GM19452 (cell line): ENCODE data around the gene GPD2.

ENCODE experiments used
- ATAC-seq: cut with Tn5 transposase; IDR thresholded peaks from one replicate; pipeline ENCODE4 v1.9.1; 2021; ENCODE audit not compliant: unreplicated experiment

The GPD2 gene

GRCh38 chr2:156435718-156436496, at the start of gene GPD2:
Gene GPD2 (plus strand): TSS chr2:156436379. CDS start chr2:156476106, 39,727 bp downstream.
- ATAC-seq, result peak; percentile 52

DNA sequence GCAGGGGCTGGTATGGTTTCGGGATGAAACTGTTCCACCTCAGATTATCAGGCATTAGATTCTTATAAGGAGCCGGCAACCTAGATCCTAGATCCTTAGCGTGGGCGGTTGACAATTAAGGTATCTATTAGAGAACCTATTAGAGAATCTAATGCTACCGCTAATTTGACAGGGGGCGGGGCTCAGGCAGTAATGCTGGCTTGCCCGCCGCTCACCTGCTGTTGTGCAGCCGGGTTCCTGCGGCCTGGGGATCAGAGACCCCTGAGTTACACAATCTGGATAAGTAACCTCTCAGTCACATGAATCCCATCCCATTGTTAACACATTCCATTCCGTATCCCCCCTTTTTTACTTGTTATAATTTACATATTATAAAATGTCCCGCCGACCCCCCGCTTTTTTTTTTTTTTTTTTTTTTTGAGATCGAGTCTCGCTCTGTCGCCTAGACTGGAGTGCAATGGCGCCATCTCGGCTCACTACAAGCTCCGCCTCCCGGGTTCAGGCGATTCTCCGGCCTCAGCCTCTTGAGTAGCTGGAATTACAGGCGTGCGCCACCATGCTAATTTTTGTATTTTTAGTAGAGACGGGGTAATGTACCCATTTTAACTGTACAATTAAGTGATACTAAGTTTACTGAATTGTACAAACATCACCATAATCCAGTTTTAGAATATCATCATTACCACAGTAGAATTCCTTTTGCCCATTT, 42.0 kb upstream of the GPD2 start:
- no peak for ATAC-seq

DNA sequence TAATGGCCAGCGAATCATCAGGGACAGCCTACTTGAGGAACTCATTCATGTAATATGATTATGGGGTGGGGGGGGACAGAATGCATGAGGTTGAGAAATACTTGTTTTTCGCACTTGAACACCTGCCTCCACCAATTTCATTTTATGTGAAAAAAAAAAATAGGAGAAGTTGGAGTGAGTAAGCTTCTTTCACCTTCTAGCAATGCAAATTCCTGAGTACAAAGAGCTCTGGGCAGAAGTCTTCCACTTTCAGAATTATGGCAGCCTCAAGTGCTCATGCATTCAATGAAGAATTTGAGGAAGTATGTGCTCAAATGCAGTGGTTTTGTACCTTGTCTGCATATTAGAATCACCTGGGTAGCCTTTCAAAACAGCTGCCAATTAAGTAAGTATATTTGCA, 40.1 kb upstream of the GPD2 start:
- no peak for ATAC-seq

DNA sequence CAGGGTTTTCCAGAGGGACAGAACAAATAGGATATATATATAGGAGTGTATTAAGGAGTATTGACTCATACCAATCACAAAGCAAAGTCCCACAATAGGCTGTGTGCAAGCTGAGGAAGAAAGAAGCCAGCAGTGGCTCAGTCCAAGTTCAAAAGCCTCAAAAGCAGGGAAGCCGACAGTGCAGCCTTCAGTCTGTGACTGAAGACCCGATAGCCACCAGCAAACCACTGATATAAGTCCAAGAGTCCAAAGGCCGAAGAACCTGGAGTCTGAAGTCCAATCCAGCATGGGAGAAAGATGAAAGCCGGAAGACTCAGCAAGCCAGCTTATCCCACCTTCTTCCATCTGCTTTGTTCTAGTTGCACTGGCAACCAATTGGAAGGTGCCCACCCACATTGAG, 39.0 kb upstream of the GPD2 start:
- ATAC-seq, result no peak

- no peak for ATAC-seq
These were observed 38.0 kb upstream of the GPD2 start for GRCh38 chr2:156398176-156398575.

GRCh38 chr2:156399224-156399949, 36.8 kb upstream of the GPD2 start:
- no peak for ATAC-seq

GRCh38 chr2:156399950-156400705, 36.1 kb upstream of the GPD2 start:
- ATAC-seq, result peak; percentile 41

GRCh38 chr2:156400706-156401678, 35.2 kb upstream of the GPD2 start:
- ATAC-seq, result peak; percentile 65

DNA sequence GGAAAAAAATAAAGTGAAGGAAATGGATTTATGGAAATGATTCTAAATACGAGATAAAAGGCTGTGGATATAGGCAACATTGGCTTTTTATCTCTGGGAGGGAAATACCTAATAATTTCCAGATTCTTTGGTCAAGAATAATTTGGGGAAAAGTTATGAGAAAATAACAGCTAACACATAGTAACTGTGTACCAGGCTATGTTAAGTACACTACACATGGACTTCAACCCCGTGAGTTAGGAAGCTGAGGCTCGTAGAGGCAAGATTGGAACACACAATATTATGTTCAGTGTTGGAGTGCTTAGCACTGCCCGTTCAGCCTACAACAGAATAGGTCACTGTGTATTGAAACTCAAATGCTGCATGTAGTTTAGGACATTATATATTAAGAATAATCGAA, 34.3 kb upstream of the GPD2 start:
- no peak for ATAC-seq

DNA sequence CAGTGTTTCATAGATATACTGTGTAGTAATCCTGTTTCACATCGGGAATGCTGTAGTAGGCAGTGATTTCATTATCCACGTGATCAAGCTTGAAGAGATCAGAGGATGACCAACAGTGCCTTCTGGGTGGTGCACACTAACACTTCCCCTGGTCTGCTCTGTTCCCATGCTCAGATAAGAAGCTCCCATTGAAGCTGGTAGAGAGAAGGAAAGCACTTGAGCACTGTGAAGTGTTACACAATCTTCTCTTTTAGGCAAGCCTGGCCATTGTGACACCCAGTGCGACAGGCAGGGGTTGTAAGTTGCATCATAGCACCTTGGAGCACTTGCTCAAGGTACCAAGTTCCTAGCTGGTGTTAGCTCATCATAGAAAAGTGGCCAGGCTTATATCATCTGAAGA, 30.6 kb upstream of the GPD2 start:
- no peak for ATAC-seq

DNA sequence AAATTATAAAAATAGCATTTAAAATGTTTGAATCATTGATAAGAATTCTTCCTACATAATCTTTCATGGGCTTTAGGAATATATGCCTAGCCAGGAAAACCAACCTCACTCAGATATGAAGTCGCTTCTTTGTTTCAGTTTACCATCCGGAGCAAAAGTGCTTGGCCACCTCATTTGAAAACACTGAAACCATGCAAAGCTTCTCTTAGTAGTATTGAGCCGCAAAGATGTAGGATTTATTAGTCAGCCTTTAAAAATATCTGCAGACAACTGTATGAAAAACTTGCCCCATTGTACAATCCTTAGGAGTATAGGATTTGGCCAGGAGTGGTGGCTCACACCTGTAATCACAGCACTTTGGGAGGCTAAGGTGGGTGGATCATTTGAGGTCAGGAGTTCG, 24.3 kb upstream of the GPD2 start:
- ATAC-seq, result no peak

DNA sequence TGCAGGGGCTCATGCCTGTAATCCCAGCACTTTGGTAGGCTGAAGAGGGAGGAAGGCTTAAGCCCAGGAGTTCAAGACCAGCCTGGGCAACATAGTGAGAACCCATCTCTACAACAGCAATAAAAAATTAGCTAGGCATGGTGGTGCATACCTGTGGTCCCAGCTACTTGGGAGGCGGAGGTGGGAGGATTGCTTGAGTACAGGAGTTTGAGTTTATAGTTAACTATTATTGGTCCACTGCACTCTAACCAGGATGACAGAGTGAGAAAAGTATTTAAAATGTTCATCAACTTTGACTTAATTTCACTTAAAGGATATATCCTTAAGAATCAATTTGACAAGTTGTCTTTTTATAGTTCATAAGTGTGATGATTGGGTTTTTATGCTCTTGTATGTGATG, 14.3 kb upstream of the GPD2 start:
- ATAC-seq, result no peak

DNA sequence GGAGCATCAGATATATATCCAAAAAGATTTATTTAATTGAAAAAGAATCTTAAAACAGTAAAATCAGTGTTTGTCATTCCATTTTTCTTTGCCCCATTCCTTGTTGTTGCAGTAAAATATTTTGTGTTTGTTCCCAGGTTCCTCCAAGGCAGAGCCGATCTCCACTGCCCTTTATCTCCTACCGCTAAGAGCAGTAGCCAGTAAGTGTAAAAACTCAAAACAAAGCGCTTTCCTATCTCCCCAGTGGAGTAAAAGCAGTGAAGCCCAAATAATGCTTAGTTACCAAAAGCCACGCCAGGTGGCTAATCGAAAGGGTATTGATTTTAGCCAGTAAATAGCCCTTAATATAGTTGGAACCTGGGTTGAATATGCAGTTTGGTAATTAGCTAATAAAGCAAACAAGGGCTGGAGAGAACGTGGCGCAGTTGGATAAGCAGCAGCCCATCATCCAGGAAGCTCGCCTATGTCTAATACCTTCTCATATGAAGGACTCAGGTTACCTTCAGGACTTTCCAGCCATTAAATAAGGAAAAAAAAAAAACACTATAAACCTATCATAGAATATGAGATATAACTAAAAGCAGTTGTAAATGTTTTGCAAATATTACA, 12.4 kb upstream of the GPD2 start:
- ATAC-seq, result no peak

GRCh38 chr2:156427074-156427473, 9.1 kb upstream of the GPD2 start:
- ATAC-seq, result no peak

- ATAC-seq, result no peak
These were observed 7.0 kb upstream of the GPD2 start for GRCh38 chr2:156429211-156429610.

GRCh38 chr2:156430236-156430979, 5.8 kb upstream of the GPD2 start:
- ATAC-seq, result peak; percentile 26

GRCh38 chr2:156430980-156431358, 5.2 kb upstream of the GPD2 start:
- ATAC-seq, result peak; percentile 60

GRCh38 chr2:156434461-156435291, 1.5 kb upstream of the GPD2 start:
- no peak for ATAC-seq
